T-cell (primary cell): ENCODE measurements around the gene PCP4L1. TPM values are rescaled to one million over a fixed set of nuclear protein-coding genes. Genes with fewer than 3 reads are reported as not detected.

ENCODE experiments used
- ATAC-seq, 4 experiments: fragments of 200-7000 bp in 3 of 4; fragments of 150-1000 bp in 1 of 4; cut with Tn5 transposase; replicated peaks in 1 of 4; 1 replicate in 3 of 4; 2 replicates in 1 of 4; pipeline ENCODE4 v1.10.0; 2021; ENCODE audit warnings: moderate library complexity in 3 of 4, mild to moderate bottlenecking in 2 of 4, moderate number of reproducible peaks in 1 of 4
- CTCF ChIA-PET, 2 donors: fragments of 300-600 bp; sonication (Branson Sonifier 250); formaldehyde crosslinking; loops; one replicate each; lab custom pipeline; 2022; ENCODE audit warnings: antibody characterized with exemption in 2 of 2; lab: Charles Lee
- POLR2A ChIA-PET, 2 donors: fragments of 300-600 bp; sonication (Branson Sonifier 250); formaldehyde crosslinking; loops; one replicate each; lab custom pipeline; 2022; ENCODE audit warnings: antibody characterized with exemption in 2 of 2; lab: Charles Lee
- DNase-seq, 35 experiments: peaks; one replicate each; pipeline versions ENCODE4 v3.0.0 to v3.0.0-alpha.2; 2013 to 2023
- H3K27ac ChIP-seq: one replicate; pipeline ENCODE4 v1.5.1; 2013; ENCODE audit warnings: low read length
- H3K27me3 ChIP-seq, 2 experiments: replicated peaks in 1 of 2; 1 replicate in 1 of 2; 2 replicates in 1 of 2; pipeline versions ENCODE4 v1.6.1 to v1.7.0; 2013; ENCODE audit warnings: low read length in 1 of 2, mixed read lengths in 1 of 2; ENCODE audit not compliant: control insufficient read depth in 2 of 2, insufficient read depth in 2 of 2; ENCODE audit errors: extremely low read depth in 1 of 2
- H3K36me3 ChIP-seq, 2 donors: 1 replicate in 1 of 2; 2 replicates in 1 of 2; pipeline versions ENCODE4 v1.6.1 to v1.7.0; 2013; ENCODE audit warnings: low read length in 1 of 2; ENCODE audit not compliant: control insufficient read depth in 2 of 2, insufficient read depth in 1 of 2; ENCODE audit errors: extremely low read depth in 1 of 2
- H3K4me1 ChIP-seq, 2 experiments: 1 replicate in 1 of 2; 2 replicates in 1 of 2; pipeline versions ENCODE4 v1.6.1 to v1.7.0; 2013; ENCODE audit warnings: low read length in 2 of 2, mixed read lengths in 1 of 2; ENCODE audit not compliant: insufficient read depth in 2 of 2, control insufficient read depth in 1 of 2; ENCODE audit errors: extremely low read depth in 1 of 2
- H3K4me3 ChIP-seq, 2 donors: 1 replicate in 1 of 2; 2 replicates in 1 of 2; pipeline versions ENCODE4 v1.5.1 to v1.7.0; 2013; ENCODE audit warnings: mild to moderate bottlenecking in 2 of 2, low read length in 1 of 2, moderate library complexity in 1 of 2; ENCODE audit not compliant: control insufficient read depth in 1 of 2; ENCODE audit errors: extremely low read depth in 1 of 2
- H3K9me3 ChIP-seq: 2 replicates; pipeline ENCODE4 v1.7.0; 2013
- H3K27ac Mint-ChIP-seq, 2 donors: one replicate each; pipeline ENCODE4 v1.8.0; 2020 to 2021; ENCODE audit warnings: mild to moderate bottlenecking in 2 of 2, mixed read lengths in 2 of 2
- H3K27me3 Mint-ChIP-seq, 2 donors: one replicate each; pipeline ENCODE4 v1.8.0; 2021 to 2022; ENCODE audit warnings: mixed read lengths in 2 of 2
- H3K36me3 Mint-ChIP-seq: one replicate; pipeline ENCODE4 v1.8.0; 2021; ENCODE audit warnings: mixed read lengths
- H3K4me1 Mint-ChIP-seq, 3 donors: one replicate each; pipeline ENCODE4 v1.8.0; 2020 to 2022; ENCODE audit warnings: mixed read lengths in 3 of 3, mild to moderate bottlenecking in 1 of 3
- H3K4me3 Mint-ChIP-seq, 3 donors: one replicate each; pipeline ENCODE4 v1.8.0; 2020 to 2022; ENCODE audit warnings: mild to moderate bottlenecking in 3 of 3, mixed read lengths in 3 of 3, moderate library complexity in 3 of 3
- H3K9me3 Mint-ChIP-seq, 3 donors: one replicate each; pipeline ENCODE4 v1.8.0; 2020 to 2022; ENCODE audit warnings: mixed read lengths in 3 of 3
- WGBS: methylation state at CpG from one replicate; pipeline ENCODE4 v1.1.5; 2013; ENCODE audit warnings: missing lambda C conversion rate; ENCODE audit not compliant: insufficient coverage; 5-methylcytosine and 5-hydroxymethylcytosine counted together
- total RNA-seq, 35 experiments: library from RNA in 6 of 35; stranded (reverse) in 6 of 35; fragments of 120-200 nt in 1 of 35; gene quantifications; one replicate each; pipeline versions ENCODE4 v1.2.1 to v1.2.4 and lab custom pipeline; 2013 to 2026

PCP4L1 gene
- total RNA-seq, 5 donors from 2014 or later (not counting 1 experiment from before 2014, with no cell fraction given), result not detected

- no CpG with 5 or more reads among the region's 1 CpG for WGBS
- Mint-ChIP-seq H3K4me1 (peaks cover 19 to 25% (median 21%) of the 10 kb centered on the region in 3 donors), H3K27ac (no peak overlapping the region), H3K36me3 (peaks cover 17% of the 10 kb centered on the region), H3K27me3 (peaks cover 58 to 60% of the 10 kb centered on the region in 2 donors), H3K9me3 (peaks cover 0 to 25% (median 12%) of the 10 kb centered on the region in 3 donors), H3K4me3 (peak overlapping the region in 1 of 3 donors; percentile 80)
- Histone ChIP-seq H3K36me3 (no peaks in the 10 kb centered on the region), H3K27me3 (peaks cover 14 to 57% of the 10 kb centered on the region in 2 experiments), H3K4me1 (peaks cover 3 to 14% of the 10 kb centered on the region in 2 experiments), H3K27ac (no peak overlapping the region), H3K4me3 (no peak overlapping the region), H3K9me3 (no peaks in the 10 kb centered on the region)
- ATAC-seq, result no peak
- CTCF ChIA-PET, result interaction anchor here in 1 of 2 donors (0.6 to 1.2 kb wide), 2 partner anchors 10 to 41 kb away, joined by 3 read pairs; no protein-coding TSS in a partner anchor
- POLR2A ChIA-PET, result no interaction called here
- DNase-seq, result no peak
These were observed 1.2 kb downstream of the PCP4L1 start for GRCh38 chr1:161259765-161260164.

- Histone ChIP-seq H3K27me3 (peaks cover 14 to 61% of the 10 kb centered on the region in 2 experiments), H3K4me1 (peaks cover 3 to 14% of the 10 kb centered on the region in 2 experiments), H3K4me3 (no peak overlapping the region), H3K36me3 (no peaks in the 10 kb centered on the region), H3K27ac (no peak overlapping the region), H3K9me3 (no peaks in the 10 kb centered on the region)
- Mint-ChIP-seq H3K27ac (no peak overlapping the region), H3K4me3 (peak overlapping the region in 1 of 3 donors; percentile 80), H3K9me3 (peaks cover 0 to 23% (median 12%) of the 10 kb centered on the region in 3 donors), H3K36me3 (peaks cover 17% of the 10 kb centered on the region), H3K4me1 (peaks cover 19 to 25% (median 21%) of the 10 kb centered on the region in 3 donors), H3K27me3 (peaks cover 59 to 63% of the 10 kb centered on the region in 2 donors)
- no peak for DNase-seq
- WGBS, result 39% methylated on average over 3 of the region's 9 CpGs
- CTCF ChIA-PET, result interaction anchor here in 1 of 2 donors (1.2 kb wide), 1 partner anchor 11 kb away, joined by 3 read pairs; no protein-coding TSS in a partner anchor
- no peak for ATAC-seq
- POLR2A ChIA-PET, result no interaction called here
These were observed 2.1 kb downstream of the PCP4L1 start for GRCh38 chr1:161260376-161261260.

- ATAC-seq, result no peak
- Histone ChIP-seq H3K27me3 (peaks cover 14 to 68% of the 10 kb centered on the region in 2 experiments), H3K27ac (no peak overlapping the region), H3K4me1 (peaks cover 3 to 14% of the 10 kb centered on the region in 2 experiments), H3K4me3 (no peak overlapping the region), H3K36me3 (no peaks in the 10 kb centered on the region), H3K9me3 (no peaks in the 10 kb centered on the region)
- peaks cover 19 to 25% (median 21%) of the 10 kb centered on the region in 3 donors for H3K4me1 Mint-ChIP-seq
- H3K36me3 Mint-ChIP-seq, result peaks cover 16% of the 10 kb centered on the region
- no peak for DNase-seq
- WGBS, result 40% methylated on average over 1 of the region's 12 CpGs
- H3K27ac Mint-ChIP-seq, result no peak overlapping the region
- ChIA-PET CTCF (no interaction called here), POLR2A (no interaction called here)
- H3K4me3 Mint-ChIP-seq, result no peak overlapping the region
- peaks cover 0 to 15% (median 12%) of the 10 kb centered on the region in 3 donors for H3K9me3 Mint-ChIP-seq
- peaks cover 55 to 67% of the 10 kb centered on the region in 2 donors for H3K27me3 Mint-ChIP-seq
These were observed 3.0 kb downstream of the PCP4L1 start for GRCh38 chr1:161261261-161262235.

GRCh38 chr1:161265305-161265704 is 6.8 kb downstream of the PCP4L1 start:
- H3K9me3 Mint-ChIP-seq, result no peaks in the 10 kb centered on the region
- ATAC-seq (no peak), DNase-seq (no peak)
- H3K4me3 ChIP-seq, result no peak overlapping the region
- H3K36me3 Mint-ChIP-seq, result no peaks in the 10 kb centered on the region
- ChIA-PET CTCF (no interaction called here), POLR2A (no interaction called here)
- H3K27ac Mint-ChIP-seq, result no peak overlapping the region
- no peak overlapping the region for H3K4me3 Mint-ChIP-seq
- WGBS, result 94% methylated on average over 3 of the region's 5 CpGs
- no peaks in the 10 kb centered on the region for H3K36me3 ChIP-seq
- H3K27ac ChIP-seq, result no peak overlapping the region
- no peaks in the 10 kb centered on the region for H3K9me3 ChIP-seq
- no peaks in the 10 kb centered on the region for H3K4me1 ChIP-seq
- H3K27me3 Mint-ChIP-seq, result peaks cover 30 to 35% of the 10 kb centered on the region in 2 donors
- H3K27me3 ChIP-seq, result peaks cover 6 to 37% of the 10 kb centered on the region in 2 experiments
- peaks cover 3 to 6% (median 5%) of the 10 kb centered on the region in 3 donors for H3K4me1 Mint-ChIP-seq

- H3K4me3 ChIP-seq, result no peak overlapping the region
- no peaks in the 10 kb centered on the region for H3K4me1 ChIP-seq
- H3K27me3 ChIP-seq, result peaks cover 2 to 32% of the 10 kb centered on the region in 2 experiments
- ChIA-PET POLR2A (no interaction called here), CTCF (no interaction called here)
- no peaks in the 10 kb centered on the region for H3K9me3 ChIP-seq
- no peak overlapping the region for H3K27ac ChIP-seq
- DNase-seq (no peak), ATAC-seq (no peak)
- H3K36me3 Mint-ChIP-seq, result no peaks in the 10 kb centered on the region
- H3K4me3 Mint-ChIP-seq, result no peak overlapping the region
- H3K9me3 Mint-ChIP-seq, result no peaks in the 10 kb centered on the region
- no peaks in the 10 kb centered on the region for H3K36me3 ChIP-seq
- H3K27ac Mint-ChIP-seq, result no peak overlapping the region
- no CpG with 5 or more reads among the region's 3 CpGs for WGBS
- peaks cover 24 to 26% of the 10 kb centered on the region in 2 donors for H3K27me3 Mint-ChIP-seq
- peaks cover 0 to 2% (median 0%) of the 10 kb centered on the region in 3 donors for H3K4me1 Mint-ChIP-seq
These were observed 7.7 kb downstream of the PCP4L1 start for GRCh38 chr1:161266202-161266601.

GRCh38 chr1:161266836-161267235 is 8.3 kb downstream of the PCP4L1 start:
- ChIA-PET CTCF (no interaction called here), POLR2A (no interaction called here)

More at GRCh38 chr1:161266836-161267235, 8.3 kb downstream of the PCP4L1 start:
- H3K27me3 Mint-ChIP-seq, result peaks cover 20 to 22% of the 10 kb centered on the region in 2 donors
- ATAC-seq, result no peak
- no peak overlapping the region for H3K4me3 Mint-ChIP-seq
- H3K9me3 Mint-ChIP-seq, result no peaks in the 10 kb centered on the region
- H3K36me3 Mint-ChIP-seq, result no peaks in the 10 kb centered on the region
- Histone ChIP-seq H3K27ac (no peak overlapping the region), H3K27me3 (peaks cover 2 to 27% of the 10 kb centered on the region in 2 experiments), H3K9me3 (no peaks in the 10 kb centered on the region), H3K4me3 (no peak overlapping the region), H3K4me1 (no peaks in the 10 kb centered on the region), H3K36me3 (no peaks in the 10 kb centered on the region)
- H3K4me1 Mint-ChIP-seq, result no peaks in the 10 kb centered on the region
- WGBS, result no CpG with 5 or more reads among the region's 2 CpGs
- H3K27ac Mint-ChIP-seq, result no peak overlapping the region
- DNase-seq, result no peak
